K562 (cell line): ENCODE data around the gene GADD45G. TPM values are rescaled to one million over a fixed set of nuclear protein-coding genes. Genes with fewer than 3 reads are reported as not detected.
A peak's percentile ranks its signal among the peaks of the same experiment; 100 is the strongest.

Experiments
- C11orf30 ChIP-seq: fragments of 450-650 bp; IDR thresholded peaks from 2 replicates; pipeline ENCODE4 v1.6.1; 2016; ENCODE audit warnings: low read depth, mild to moderate bottlenecking
- CTCF ChIP-seq, 3 experiments: IDR thresholded peaks in 2 of 3; conservative IDR thresholded peaks in 1 of 3; 2 replicates each; pipeline ENCODE4 v1.5.1; 2011 to 2012; ENCODE audit warnings: low read length in 3 of 3, mild to moderate bottlenecking in 3 of 3, control low read depth in 2 of 3, improper control_type of control experiment in 1 of 3, inconsistent platforms in 1 of 3, low read depth in 1 of 3, mixed read lengths in 1 of 3, moderate library complexity in 1 of 3; ENCODE audit not compliant: insufficient read depth in 2 of 3
- MAFG ChIP-seq: fragments of 450-650 bp; conservative IDR thresholded peaks from 2 replicates; pipeline ENCODE4 v1.6.1; 2016; ENCODE audit warnings: missing genetic modification characterization, missing compliant biosample characterization
- MAFK ChIP-seq: IDR thresholded peaks from 2 replicates; pipeline ENCODE4 v1.6.1; 2011; ENCODE audit warnings: low read length, improper control_type of control experiment
- NR0B1 ChIP-seq: fragments of 450-650 bp; IDR thresholded peaks from one replicate; pipeline ENCODE4 v1.6.1; 2018; ENCODE audit warnings: mild to moderate bottlenecking, moderate library complexity; ENCODE audit not compliant: partially characterized antibody
- NUFIP1 ChIP-seq: fragments of 450-650 bp; IDR thresholded peaks from 2 replicates; pipeline ENCODE4 v1.6.1; 2018; ENCODE audit not compliant: partially characterized antibody
- SMAD4 ChIP-seq: fragments of 250-450 bp; sonication (Bioruptor Pico); conservative IDR thresholded peaks from 2 replicates; pipeline ENCODE4 v1.8.0; 2021; ENCODE audit warnings: inconsistent platforms, mild to moderate bottlenecking, moderate library complexity
- SMARCA5 ChIP-seq: fragments of 450-650 bp; IDR thresholded peaks from 2 replicates; pipeline ENCODE4 v1.6.1; 2016
- UBTF ChIP-seq, 2 experiments: IDR thresholded peaks; 2 replicates each; pipeline ENCODE4 v1.6.1; 2012; ENCODE audit warnings: improper control_type of control experiment in 2 of 2, low read depth in 2 of 2, low read length in 2 of 2, borderline replicate concordance in 1 of 2
- ZNF589 ChIP-seq: fragments of 200-800 bp; sonication (Bioruptor generic); IDR thresholded peaks from 2 replicates; pipeline ENCODE4 v1.6.1; 2016; ENCODE audit warnings: low read depth, missing genetic modification characterization, missing compliant biosample characterization
- polyA plus RNA-seq, 8 experiments: library from polyadenylated mRNA; depleted of rRNA in 4 of 8; stranded (reverse) in 5 of 8; unstranded in 3 of 8; fragments of >200 nt; fragmentation: Nextera tagmentation in 2 of 8; fragmentation: Illumina TruSeq in 1 of 8; extraction: Ambion mirVana in 2 of 8; extraction: Trizol in 1 of 8; gene quantifications; 2 replicates each; pipeline versions ENCODE4 v1.2.1 to v1.2.3, GENCODE V29; 2011 to 2014; ENCODE audit warnings: inconsistent platforms in 1 of 8, missing spikeins in 1 of 8
- total RNA-seq, 7 experiments: library from RNA; depleted of rRNA in 6 of 7; stranded (reverse); fragments of >200 nt in 6 of 7; fragmentation: Illumina TruSeq in 2 of 7; extraction: Trizol in 2 of 7; gene quantifications; 2 replicates each; pipeline versions ENCODE4 v1.2.1 to v1.2.3, GENCODE V29; 2011 to 2021; ENCODE audit warnings: low replicate concordance in 1 of 7

GADD45G gene
- total and polyA plus RNA-seq, 9 of the 15 experiments (the other 6 are each of a cell fraction or from before 2014, with no cell fraction given): 0.20 to 0.34 TPM; not detected in 7

GRCh38 chr9:89606049-89606623 lies 1.3 kb downstream of the GADD45G start (continued):
- peak; percentile 28; the same call in 1 of the 2 replicates for TF ChIP-seq SMAD4 (CRISPR knock-in tag)
- 0 out of 2 replicates have a peak, but pooled peaks have one; percentile 21 for TF ChIP-seq ZNF589 (CRISPR knock-in tag)
- no peak for TF ChIP-seq NUFIP1
- TF ChIP-seq UBTF (IDR thresholded peaks at IDR 0.05; ENCODE audit: borderline replicate concordance in 1 of 2, low read depth in 2 of 2, low read length in 2 of 2): peak in 1 of 2 experiments; percentile 83; a peak in 2 of 4 replicates
- TF ChIP-seq SMARCA5: no peak
- TF ChIP-seq MAFK: peak; percentile 68
- no peak for TF ChIP-seq NR0B1
- peak; percentile 82 for TF ChIP-seq MAFG (tag)
- TF ChIP-seq CTCF (IDR thresholded peaks at IDR 0.05 in 2 of 3, conservative IDR thresholded peaks at IDR 0.05 in 1 of 3; ENCODE audit: insufficient read depth in 2 of 3, low read depth in 1 of 3, low read length in 3 of 3): no peak
- peak; percentile 85 for TF ChIP-seq C11orf30
